LoVo (cell line): ENCODE results near the gene XPA.
A peak's percentile ranks its signal among the peaks of the same experiment; 100 is the strongest.

ENCODE experiments used
- DNase-seq: peaks from one replicate; pipeline ENCODE4 v3.0.0-alpha.2; 2016; ENCODE audit warnings: low spot score

Gene XPA

DNA sequence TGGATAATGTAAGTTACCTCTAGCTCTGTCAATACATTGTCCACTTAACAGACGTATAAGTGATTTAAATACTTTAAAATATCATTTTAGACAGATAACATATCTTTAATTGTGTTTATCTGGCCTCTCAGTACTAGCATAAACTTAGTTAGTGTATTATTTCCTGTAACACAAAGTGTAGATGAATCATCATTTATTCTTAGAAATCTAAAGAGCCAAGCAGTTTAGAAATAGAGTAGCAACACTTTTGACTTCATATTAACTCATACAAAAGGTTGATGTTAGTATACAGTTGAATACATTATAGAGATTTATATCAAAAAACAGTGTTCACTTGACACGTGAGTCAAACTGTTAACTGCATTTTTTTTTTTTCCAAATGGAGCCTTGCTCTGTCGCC, 45.5 kb downstream of the XPA start:
- DNase-seq: no peak

DNA sequence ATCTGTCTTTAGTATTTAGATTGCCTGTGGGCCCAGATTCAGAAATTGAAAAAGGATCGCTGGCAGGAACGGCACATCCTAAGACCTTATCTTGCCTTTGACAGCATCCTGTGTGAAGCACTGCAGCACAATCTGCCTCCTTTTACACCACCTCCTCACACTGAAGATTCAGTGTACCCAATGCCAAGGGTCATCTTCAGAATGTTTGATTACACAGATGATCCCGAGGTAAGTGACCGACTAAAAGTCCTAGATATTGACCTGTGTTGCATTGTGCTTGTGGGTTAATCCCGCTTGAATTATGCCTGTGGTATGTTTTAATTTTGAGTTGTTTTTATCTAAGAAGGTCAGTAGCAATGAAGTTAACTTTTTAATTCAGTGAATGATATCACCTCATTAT, 49.1 kb downstream of the XPA start:
- DNase-seq: no peak

DNA sequence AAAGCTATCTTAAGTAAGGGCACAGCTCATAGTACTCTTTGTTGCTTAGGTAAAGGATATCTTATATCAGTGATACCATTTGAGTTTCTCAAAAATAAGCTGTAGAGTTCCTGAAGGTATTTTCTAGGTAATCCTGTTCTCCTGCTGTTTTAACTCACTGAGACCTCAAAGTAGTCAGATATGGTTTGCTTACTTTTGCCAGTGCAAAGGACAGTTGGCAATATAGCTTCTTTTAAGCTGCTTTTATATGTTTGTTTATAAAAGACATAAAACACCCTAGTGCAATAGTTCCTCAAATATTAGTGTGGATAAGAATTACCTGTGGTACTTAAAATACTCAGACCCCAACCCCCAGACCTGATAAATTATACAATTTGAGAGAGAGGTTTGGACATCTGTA, 51.4 kb downstream of the XPA start:
- no peak for DNase-seq

DNA sequence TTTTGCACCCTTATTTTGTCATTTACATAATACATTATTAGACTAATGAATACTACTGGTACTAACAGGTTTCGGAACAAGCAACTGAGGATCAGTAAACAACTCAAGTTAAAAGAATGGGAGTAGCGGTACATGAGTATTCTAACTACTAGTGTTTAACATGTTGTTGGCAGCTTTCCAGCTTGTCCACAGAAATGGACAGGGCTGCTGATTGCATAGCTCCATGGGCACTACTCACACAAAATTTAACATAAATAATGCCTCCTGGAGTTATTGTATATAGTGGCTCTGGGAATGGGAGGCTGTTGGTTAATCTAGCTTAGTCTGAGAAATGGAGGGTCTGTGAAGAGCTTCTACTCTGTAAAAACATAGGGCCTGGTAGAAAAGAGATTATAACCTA, 56.8 kb downstream of the XPA start:
- DNase-seq: no peak

DNA sequence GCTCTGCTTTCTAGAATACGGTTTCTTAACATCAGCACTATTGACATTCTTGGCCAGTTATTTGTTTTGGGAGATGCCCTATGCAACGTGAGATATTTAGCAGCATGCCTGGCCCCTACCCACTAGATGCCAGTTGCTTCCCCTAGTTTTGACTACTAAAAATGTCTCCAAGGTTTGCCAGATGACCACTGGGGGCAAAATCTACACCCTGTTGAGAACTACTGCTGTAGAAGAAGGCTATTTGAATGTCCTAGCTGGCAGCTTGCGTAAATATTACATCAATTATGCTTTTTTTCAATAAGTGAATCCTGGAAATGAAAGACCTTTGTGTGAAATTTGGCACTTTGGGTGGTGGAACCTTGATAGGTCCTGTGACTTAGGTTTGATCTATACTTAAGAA, 58.5 kb downstream of the XPA start:
- DNase-seq: no peak

DNA sequence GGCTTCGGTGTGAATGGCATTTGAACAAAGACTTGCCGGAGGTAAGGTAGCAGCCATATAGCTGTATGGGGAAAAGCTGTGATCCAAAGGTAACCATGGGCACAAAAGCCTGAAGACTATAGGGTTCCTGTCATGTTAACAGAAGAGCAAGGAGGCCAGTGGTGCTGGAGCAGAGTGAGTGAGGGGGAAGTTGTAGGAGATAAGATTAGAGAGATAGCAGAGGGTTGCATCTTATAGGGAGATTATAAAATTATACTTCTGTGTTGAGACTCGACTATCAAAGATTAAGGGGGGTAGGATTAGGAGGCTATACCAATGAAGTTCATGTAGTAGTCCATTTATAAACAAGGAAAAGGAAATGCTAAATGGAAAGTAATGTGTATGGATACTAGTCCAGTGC, 60.2 kb downstream of the XPA start:
- no peak for DNase-seq

DNA sequence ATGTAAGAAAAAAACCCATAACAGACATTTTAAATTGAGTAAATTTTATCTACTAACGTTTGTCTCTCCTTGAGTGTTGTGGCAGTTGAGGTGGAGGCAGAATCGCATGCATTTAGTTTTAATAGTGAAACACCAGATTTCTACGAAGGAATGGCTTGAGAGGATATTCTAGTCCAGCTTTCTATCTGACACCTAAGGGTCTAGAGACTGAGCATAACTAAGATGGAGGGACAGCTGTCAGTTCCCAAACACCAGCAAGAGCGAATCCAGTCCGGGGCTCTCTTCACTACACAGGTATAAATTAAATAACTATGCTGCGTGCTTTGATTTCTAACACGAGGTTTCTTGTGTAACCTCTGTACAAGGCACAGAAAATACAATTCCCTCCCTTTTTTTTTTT, 62.1 kb downstream of the XPA start:
- no peak for DNase-seq

DNA sequence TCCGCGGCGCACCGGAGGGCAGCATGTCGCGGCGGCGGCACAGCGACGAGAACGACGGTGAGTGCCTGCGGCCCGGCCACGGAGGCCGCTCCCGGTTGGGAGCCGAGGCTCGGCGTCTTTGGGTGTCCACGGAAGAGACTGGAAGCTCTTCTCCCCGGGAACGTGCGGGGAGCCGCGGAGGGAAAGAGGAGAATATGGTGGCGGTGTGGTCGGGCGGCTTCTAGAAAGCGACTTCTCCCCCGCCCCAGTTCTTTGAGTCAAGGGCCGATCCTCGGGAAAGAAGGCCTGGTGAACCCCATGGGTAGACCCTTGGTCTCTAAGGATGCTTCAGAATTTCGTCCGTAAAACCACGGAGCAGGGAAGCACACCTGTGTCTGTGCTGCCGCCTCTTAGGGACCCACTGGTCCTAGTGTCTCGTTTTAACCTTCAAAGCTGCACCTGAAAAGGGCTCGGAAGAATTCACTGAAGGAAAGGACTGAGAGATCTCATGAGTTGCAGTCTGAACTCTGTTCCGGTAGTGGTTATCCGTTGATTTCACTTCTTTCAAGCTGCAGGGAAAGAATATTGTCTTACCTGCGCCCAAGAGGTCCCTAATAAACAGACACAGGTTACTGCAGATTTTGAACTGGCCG, 63.2 kb downstream of the XPA start:
- peak; percentile 2 for DNase-seq

DNA sequence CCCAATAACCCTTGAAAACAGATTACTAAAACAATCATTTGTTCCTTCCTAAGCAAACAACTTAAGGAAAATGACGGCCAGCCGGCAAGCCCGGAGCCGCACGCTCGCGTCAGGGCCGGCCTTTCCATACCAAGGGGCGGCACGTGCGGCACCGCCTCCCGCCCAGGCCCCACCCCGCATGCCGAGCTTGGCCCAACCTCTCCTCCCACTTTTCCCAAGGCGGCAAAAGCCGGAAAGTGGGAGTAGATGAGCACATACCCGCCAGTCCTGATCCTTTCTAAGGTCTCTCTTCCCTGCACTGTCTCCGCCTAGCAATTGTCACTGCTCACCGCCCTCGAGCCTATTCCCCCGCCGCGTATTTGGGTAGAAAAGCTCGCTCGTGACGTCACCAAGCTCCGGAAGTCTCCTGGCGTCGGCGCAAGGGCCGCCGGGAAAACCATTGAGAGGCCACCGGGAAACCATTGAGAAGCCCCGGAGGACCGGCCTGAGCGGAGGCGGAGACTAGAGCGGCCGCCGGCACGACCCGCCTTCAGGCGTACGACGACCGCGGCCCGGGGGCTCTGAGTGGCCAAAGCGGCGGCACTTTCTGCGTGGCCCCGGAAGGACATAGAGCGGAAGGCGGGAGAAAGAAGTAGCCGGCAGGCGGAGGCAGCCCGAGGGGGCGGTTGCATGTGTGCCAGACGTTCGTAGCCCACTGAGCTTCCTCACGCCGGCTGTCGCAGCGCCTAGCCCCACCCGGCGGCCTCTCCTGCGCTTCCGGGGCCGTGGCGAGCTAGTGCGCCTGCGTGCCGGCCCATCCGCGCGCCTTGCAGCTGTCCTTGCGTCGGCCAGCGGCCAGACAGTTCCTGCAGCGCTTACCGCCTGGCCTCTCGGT, 63.9 kb downstream of the XPA start, which contains the start of the genes NCBP1 and TSTD2:
Gene NCBP1, plus strand, starts transcription at position 837 of the 874 bp plus-strand sequence. CDS start 61 bp downstream, outside the sequence.
Gene TSTD2, minus strand, starts transcription at position 384 of the 874 bp plus-strand sequence. CDS start 5,806 bp downstream, outside the sequence.
- DNase-seq: peak; percentile 97

DNA sequence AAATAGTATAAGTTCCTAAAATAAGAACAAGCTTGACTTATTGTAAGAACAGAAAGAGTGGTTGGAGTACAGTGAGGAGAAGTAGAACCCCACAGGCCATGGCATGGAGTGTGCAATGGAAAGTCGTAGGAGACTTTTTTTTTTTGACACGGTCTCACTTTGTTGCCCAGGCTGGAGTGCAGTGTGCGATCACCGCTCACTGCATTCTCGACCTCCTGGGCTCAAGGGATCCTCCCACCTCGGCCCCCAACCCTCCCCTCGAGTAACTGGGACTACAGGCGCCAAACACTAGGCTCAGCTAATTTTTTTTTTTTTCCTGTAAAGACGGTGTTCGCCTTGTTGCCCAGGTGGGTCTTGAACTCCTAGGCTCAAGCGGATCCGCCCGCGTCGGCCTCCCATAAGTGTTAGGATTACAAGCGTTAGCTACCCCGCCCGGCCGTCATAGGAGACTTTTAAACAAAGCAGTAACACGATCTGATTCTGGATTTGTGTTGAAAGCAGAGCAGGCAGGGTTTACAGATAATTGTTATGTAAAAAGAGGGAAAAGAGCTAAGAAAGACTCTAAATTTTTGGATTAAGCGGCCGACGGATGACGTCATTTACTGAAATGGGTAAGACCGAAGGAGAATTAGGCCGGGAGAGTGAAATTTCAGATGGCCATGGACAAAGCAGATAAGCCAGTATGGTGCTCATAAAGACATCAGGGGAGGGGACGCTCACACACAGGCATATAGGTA, 64.7 kb downstream of the XPA start:
- DNase-seq: peak; percentile 2

DNA sequence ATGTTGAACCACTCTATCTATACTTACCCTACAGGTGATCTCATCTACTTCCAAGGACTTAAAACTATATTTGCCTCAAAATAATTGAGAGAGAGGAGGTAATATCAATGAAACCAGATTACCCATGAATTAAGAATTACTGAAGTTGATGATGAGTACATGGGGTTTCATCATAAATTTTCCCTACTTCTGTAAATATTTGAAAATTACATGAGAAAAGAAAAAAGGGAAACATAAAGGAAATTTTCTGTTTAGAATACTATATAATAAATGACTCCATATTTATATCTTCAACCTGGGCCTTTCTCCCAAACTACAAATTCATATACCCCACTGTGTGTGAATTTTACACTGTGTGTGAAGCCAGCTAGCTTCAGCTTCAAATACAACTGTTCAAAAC, 66.5 kb downstream of the XPA start:
- no peak for DNase-seq

DNA sequence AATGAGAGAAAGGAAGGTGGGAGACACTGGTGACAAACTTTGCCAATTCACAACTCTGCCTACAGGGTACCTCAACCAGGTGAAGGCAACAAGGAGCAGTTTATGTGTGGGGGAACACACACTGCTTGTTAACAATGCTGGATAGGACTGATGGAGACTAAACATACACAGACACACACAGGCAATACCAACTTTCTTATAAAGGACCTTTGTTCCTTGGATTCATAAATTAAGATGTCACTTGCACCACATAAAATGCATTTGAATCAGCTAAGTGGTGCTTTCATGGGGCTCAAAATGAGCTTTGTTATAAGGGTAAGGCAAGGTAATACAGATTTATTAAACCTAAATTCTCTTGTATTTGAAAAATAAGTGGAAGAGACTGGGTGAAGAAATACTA, 68.0 kb downstream of the XPA start:
- no peak for DNase-seq

DNA sequence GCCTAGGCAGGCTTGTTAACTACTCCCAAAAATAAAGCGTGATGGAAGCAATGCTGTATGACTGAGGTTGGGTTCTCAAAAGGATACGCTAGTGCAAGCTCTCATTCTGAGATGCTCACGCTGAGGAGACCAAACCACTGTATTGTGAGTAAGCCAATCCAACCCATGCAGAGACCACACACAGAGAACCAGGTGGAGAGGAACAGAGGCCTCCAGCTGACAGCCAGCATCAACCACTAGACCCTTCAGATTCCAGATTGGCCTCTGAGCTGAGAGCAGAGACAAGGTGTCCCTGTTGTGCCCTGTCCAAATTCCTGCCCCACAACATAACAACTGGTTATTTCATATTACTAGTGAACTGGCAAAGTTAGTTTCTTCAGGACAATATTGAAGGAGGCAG, 68.5 kb downstream of the XPA start:
- DNase-seq: no peak

DNA sequence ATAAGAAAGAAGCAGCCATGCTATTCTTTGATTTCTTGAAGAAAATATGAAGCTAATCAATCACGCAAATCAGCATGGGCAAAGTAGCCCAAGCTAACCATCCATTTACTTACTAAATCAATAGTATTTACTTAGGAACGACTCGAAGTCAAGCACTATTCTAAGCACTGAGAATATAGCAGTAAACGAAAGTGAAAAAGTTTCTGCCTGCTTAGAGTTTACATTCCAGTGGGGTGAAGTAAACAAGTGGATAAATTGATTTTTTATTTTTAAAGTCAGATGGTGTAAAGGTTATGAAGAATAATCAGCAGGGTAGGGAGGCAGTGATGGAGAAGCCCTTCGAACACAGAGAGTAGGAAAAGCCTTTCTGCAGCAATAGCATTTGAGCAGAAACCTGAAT, 69.5 kb downstream of the XPA start:
- no peak for DNase-seq

DNA sequence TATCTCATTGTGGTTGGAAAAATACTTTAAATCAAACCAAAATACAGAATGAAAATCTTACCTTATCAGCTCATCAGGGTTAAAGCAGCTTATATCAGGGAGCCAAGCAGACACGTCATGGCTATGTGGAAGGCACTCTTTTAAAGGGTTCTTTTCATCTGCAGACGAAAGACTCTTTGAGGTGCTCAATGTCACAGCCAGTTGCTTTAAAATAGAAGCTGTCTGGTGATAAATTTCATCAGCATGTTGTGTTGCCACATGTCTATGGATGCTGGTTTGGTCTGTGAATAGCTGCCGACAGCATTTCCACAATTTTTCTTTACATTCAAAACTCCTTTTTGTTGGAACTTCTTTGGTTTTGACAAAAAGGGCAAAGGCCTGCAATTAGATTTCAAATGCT, 71.5 kb downstream of the XPA start:
- no peak for DNase-seq
